ENCODE results near the gene OSTN.
"Not testable (repeated sequence)": the region's sequence is repeated elsewhere in the genome, so short reads cannot be mapped to it uniquely, and the experiment has no call there.

The OSTN gene, protein sequence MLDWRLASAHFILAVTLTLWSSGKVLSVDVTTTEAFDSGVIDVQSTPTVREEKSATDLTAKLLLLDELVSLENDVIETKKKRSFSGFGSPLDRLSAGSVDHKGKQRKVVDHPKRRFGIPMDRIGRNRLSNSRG

DNA sequence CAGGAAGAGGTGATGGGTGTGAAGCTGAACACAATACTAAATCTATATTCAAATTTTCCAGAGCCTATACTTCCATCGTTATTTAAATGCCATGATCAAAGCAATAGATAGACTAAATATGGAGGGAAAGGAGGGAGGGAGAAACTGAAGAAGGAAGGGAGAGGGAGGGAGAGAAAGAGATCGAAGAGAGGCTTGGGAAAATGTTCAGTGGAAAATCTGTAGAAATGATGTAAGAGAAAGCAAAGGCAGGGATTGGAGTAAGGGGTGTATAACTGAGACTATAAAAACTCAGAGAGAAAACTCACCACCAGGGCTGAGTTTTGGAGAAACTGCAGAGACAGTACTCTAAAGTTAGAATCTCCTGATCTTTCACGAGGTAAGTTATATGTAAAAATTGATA lies at the start of gene OSTN:
Gene OSTN (plus strand): TSS at position 310 of the 400 bp plus-strand sequence. CDS start 13,292 bp downstream, outside the sequence.
- no peak for ATAC-seq
- no peak for DNase-seq

DNA sequence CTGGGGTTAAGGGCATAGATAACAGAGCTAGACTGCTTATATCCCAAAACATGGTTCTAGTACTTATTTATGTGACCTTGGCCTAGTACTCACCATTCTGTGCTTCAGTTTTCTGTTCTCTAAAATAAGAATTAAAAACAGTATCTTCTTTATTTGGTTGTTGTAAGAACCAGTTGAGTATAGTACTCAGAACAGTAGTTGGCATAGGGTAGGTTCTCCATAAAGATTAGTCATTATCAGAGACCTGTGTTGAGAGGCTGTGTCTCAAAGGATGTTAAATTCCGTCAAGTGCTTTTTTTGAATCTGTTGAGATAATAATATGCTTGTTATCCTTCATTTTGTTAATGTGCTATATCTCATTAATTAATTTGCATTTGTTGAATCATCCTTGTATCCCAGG lies 47.4 kb upstream of the OSTN start:
- no peak for ATAC-seq

DNA sequence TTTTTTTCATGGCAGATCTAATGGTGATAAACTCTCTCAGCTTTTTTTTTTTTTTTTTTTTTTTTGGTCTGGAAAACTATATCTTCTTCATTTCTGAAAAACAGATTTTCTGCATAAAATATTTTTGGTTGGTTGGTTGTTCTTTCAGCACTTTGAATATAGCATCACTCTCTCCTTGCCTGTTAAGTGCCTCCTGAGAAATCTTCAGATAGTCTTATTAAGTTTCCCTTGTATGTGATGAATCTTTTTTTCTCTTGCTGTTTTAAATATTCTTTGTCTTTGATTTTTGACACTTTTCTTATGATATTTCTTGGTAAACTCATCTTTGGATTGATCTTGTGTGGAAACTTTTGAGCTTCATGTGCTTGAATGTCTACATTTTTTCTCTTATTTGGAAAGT lies 44.2 kb upstream of the OSTN start:
- ATAC-seq = no peak
- no peak for DNase-seq

More for the DNA sequence above, 47.4 kb upstream of the OSTN start:
- DNase-seq = no peak

DNA sequence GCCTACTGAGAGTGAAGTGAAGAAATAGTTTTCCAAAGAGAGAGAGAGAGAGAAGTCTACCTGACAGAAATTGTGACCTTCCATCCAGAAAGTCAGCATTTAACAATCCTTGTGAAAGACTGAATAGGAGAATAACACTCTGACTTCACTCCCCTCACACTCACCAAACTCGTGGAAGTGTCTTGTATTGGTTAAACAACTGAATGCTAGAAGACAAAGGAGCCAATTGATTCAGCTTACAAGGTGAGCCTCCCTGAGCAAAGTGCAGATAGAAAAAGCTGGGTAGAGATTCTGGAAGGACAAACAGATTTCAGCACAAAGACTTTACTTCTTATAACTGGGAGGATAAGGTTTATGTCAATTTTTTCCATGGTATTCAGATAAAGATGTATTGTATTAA lies 40.8 kb upstream of the OSTN start:
- ATAC-seq (no peak), DNase-seq (no peak)

DNA sequence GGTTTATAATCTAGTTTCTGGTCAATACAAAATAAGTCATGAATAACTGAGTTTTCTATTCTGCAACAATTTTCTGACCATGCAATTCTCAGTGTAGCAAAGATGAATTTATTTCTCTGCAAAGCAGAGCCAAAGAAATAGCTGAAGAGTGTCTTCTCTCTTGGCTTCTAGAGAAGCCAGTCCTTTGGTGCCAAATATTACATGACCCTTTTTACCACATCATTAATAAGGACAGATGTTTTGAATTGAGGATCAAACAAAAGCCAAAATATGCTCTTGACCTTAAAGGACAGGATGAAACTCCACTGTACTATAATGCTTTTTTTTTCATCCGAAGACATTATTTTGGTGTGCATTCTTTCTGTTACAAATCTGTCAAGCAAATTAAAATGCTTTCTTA lies 40.2 kb upstream of the OSTN start:
- ATAC-seq (no peak), DNase-seq (no peak)

DNA sequence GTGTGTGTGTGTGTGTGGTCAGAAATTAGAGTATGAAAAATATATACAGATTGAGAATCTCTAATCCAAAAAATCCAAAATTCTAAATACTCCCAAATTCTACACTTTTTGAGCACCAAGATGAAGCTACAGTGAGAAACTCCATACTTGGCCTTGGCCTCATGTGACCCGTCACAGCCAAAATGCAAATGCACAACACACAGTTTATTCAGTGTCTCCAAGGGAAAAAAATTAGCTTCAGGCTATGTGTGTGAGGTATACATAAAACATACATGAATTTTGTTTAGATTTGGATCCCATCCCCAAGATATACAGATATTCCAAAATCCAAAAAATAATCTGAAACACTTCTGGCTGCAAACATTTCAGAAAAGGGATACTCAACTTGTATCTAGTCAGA lies 33.2 kb upstream of the OSTN start:
- no peak for DNase-seq
- no peak for ATAC-seq

DNA sequence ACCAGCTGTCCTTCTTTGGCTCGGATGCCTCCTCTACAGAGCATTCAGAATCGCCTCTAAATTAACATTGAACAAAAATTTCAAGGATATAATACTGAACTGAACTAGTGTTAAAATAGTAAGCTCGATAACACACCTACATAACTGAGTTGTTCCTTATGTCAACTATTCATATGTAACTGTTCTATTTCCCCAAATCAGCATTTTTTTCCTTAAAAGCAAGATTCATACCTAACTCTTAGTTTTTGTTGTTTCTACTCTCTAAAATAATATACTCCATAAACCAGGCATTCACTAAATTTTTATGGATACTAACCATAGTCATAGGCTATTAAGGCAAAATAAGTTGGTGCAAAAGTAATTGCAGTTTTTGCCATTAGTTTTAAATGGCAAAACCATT lies 32.7 kb upstream of the OSTN start:
- ATAC-seq (no peak), DNase-seq (no peak)

DNA sequence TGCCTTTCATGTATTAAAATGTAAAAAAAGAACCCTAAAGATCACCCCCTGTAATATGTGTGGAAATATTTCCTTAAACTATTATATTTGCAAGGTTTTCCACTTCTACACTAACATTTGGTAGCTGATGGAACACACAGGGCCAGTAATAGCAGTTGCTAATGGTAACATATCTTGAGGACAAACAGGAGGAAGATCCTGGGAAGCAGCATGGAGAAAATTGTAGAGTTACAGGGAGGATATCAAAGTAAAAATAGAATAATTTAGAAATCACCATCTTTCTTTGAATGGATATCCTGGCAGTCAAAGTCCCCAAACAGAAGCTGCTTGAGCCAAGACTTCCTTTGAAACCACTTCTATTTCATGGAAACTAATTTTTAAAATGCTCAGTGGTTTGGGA lies 29.5 kb upstream of the OSTN start:
- ATAC-seq = no peak
- no peak for DNase-seq

DNA sequence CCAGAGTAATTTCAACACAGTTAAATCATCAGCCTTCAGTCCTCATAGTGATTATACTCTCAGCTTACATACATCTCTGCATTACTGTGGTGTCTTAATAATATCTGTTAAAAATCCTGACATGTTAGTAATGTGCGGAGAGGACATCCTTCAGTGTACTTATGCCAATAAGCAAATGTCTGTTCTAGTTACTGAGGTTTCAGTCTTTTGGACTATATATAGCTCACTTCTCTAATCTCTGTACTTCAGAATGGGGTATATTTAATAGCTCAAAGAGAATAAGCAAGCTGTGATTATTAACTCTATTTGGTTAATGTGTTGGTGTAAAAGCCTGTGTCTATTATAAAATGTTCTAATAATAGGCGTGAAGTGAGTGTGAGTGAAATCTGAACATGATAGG lies 28.9 kb upstream of the OSTN start:
- ATAC-seq (no peak), DNase-seq (no peak)

DNA sequence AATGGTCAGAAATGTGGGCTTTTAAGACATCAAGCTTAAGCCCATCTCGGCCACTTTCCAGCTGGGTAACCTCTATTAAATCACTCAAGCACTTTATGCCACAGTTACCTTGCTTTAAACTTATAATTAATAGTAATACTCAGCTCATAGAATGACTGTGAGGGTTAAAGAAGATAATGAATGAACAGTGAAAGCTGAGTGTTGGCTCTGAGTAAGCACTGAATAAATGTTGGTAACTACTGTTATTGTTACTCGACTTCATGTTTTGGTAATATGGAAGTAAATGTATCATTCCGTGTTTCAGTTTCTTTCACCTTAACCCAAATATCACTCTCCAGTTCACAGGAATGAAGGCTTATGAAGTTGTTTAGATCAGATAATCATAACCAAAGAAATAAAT lies 23.9 kb upstream of the OSTN start:
- DNase-seq (no peak), ATAC-seq (no peak)

DNA sequence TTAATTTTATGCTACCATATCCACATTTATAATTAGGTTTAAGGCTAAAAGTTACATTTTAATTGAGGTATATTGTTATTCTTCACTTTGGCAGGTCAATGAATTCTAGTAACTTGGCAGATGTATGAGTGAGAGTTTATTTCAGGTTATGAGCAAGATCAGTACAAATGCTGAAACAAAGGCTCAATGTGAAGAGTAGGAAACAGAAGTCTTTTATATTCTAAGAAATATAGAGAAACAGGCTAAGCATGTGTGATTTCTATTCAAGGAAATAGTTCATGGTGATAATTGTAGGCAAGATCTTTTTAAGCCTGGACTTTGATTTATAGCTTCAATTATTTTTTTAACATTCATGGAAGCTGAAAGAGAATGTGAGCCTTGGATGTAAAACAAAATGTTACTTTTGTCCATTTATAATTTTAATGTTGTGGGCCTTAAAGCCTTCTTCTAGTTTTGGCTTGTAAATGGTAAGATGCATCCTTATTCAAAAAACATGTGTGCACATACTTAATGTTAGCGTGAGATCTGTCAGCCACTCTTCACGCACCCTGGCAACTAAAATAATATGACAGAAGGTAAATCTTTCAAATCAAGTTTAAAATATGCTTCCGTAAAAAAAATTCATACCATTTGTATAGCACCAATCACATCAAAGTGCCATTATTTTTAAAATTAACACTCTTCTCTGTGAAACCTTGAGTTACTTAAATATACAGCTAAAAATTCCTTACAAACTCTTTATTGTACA lies 22.8 kb upstream of the OSTN start:
- DNase-seq (no peak), ATAC-seq (no peak)

DNA sequence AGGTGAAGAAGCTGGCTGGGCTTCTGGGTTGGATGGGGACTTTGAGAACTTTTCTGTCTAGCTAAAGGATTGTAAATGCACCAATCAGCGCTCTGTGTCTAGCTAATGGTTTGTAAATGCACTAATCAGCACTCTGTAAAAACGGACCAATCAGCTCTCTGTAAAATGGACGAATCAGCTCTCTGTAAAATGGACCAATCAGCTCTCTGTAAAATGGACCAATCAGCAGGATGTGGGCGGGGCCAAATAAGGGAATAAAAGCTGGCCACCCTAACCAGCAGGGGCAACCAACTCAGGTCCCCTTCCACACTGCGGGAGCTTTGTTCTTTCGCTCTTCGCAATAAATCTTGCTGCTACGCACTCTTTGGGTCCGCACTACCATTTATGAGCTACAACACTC lies 13.7 kb upstream of the OSTN start:
- ATAC-seq, DNase-seq: not testable (repeated sequence)

DNA sequence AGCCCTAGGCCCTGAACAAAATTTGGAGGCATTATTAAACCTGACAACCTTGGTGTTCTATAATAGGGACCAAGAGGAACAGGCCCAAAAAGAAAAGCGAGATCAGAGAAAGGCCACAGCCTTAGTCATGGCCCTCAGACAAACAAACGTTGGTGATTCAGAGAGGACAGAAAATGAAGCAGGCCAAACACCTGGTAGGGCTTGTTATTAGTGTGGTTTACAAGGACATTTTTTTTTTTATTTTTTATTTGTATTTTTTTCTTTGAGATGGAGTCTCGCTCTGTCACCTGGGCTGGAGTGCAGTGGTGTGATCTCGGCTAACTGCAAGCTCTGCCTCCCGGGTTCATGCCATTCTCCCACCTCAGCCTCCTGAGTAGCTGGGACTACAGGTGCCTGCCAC lies 10.8 kb upstream of the OSTN start:
- not testable (repeated sequence) for DNase-seq

DNA sequence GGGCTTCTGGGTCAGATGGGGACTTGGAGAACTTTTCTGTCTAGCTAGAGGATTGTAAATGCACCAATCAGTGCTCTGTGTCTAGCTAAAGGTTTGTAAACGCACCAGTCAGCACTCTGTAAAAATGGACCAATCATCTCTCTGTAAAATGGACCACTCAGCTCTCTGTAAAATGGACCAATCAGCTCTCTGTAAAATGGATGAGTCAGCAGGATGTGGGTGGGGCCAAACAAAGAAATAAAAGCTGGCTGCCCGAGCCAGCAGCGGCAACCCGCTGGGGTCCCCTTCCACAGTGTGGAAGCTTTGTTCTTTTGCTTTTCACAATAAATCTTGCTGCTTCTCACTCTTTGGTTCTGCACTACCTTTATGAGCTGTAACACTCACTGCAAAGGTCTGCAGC lies 6.8 kb upstream of the OSTN start:
- ATAC-seq, DNase-seq: not testable (repeated sequence)

More for the DNA sequence above, 10.8 kb upstream of the OSTN start:
- not testable (repeated sequence) for ATAC-seq

DNA sequence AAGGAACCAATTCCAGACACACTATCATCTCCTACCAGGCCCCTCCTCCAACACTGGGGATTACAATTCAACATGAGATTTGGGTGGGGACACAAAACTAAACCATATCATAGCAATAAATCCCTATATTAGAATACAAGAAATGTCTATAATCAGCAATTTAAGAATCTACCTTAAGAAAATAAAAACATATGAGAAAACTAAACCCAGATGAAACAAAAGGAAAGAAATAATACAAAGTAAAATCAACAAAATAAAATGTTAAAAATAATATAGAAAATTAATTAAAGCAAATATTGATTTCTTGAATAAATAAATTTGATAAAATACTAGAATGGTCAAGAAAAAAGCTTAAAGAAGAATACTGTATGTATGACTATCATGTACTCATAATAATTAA lies 6.1 kb upstream of the OSTN start:
- DNase-seq = no peak
- no peak for ATAC-seq

DNA sequence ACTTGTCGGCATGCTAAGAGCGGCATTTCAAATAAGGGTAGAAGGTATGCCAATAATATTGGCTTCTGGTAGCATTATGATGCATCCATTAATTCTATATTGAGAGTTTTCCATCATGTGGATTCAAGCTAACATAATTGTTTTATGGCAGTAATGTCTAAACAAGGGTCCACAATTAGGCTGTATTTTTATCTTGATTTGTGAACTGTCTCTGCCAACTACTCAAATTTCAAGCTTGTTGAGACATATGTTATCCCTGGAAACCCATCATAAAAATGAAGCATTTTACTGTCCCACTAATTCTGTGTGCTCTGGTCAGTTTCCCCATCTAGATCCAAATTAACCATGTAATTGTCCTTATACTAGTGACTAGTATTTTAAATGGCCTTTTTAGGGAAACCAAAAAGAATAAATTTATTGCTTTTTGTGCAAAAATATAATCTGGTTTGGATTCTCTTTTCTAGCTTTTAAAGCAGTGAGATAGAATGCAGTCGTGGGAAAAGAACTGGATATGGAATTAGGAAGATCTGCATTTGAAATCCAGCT lies 1.2 kb upstream of the OSTN start:
- ATAC-seq = no peak
- no peak for DNase-seq

DNA sequence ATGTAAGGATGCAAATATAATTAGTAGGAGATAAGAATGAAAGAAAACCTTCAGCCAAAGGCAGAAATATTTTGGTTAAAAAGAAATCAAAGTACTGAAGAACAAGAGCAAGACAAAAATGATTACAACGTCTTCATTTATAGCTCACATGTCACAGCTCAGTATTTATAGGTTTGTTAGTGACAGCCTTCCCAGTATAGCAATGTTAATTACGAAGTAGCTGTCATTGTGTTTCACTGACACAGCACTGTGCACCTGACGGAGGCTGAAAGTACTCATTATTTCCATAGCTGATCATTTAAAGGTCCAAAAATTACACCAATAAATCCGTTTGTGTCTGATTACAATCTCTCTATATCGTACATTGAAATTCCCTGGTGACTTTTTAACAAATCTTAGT lies 561 bp upstream of the OSTN start:
- ATAC-seq = no peak
- DNase-seq = no peak

DNA sequence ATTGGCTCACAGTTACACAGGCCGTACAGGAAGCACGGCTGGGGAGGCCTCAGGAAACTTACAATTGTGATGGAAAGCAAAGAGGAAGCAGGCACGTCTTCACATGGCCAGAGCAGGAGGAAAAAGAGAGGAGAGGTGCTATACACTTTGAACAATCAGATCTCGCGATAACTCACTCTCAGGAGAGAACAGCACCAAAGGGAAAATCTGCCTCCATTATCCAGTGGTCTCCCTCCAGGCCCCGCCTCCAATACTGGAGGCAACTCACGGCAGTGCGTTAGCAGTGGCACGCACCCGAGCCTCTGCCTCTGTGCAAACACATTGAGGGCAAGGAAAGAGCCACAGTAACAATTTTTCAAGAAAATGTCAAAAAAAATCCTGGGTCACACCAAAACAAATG lies 11.0 kb downstream of the OSTN start:
- DNase-seq = no peak
- ATAC-seq = no peak

DNA sequence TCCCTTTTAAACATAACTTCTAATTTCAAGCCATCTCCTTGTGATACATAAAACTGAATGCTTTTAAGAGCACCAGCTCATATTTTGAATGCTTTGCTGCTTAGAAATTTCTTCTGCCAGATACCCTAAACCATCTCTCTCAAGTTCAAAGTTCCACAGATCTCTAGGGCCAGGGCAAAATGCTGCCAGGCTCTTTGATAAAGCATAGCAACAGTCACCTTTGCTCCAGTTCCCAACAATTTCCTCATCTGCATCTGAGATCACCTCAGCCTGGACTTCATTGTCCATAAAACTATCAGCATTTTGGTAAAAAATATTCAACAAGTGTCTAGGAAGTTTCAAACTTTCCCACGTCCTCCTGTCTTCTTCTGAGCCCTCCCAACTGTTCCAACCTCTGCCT lies 17.5 kb downstream of the OSTN start:
- ATAC-seq = no peak
- DNase-seq = no peak

DNA sequence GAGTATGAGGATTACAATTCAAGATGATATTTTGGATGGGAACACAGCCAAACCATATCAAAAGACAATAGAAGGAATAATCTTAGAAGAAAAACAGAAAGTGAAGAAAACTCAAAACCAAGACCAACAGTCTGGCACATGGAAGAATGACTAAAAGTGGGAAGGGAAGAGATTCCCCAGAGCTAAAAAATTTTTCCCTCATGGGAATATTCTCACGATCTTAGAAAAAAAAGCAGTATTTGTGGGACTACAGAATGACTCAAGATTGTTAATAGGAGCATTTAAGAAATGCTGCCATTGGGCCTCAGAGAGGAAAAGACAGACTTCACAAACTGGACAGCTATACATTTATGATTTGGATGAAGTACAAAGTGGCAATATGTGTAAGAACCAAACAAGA lies 18.3 kb downstream of the OSTN start:
- DNase-seq = no peak
- no peak for ATAC-seq

DNA sequence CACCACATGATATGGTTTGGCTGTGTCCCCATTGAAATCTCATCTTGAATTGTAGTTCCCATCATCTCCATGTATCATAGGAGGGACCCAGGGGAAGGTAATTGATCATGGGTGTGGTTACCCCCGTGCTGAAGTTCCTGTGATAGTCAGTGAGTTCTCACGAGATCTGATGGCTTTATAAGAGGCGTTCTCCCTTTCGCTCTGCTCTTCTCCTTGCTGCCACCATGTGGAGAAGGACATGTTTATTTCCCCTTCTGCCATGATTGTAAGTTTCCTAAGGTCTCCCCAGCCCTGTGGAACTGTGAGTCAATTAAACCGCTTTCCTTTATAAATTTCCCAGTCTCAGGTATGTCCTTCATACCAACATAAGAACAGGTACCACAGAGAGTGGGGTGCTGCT lies 21.9 kb downstream of the OSTN start:
- ATAC-seq (no peak), DNase-seq (no peak)

DNA sequence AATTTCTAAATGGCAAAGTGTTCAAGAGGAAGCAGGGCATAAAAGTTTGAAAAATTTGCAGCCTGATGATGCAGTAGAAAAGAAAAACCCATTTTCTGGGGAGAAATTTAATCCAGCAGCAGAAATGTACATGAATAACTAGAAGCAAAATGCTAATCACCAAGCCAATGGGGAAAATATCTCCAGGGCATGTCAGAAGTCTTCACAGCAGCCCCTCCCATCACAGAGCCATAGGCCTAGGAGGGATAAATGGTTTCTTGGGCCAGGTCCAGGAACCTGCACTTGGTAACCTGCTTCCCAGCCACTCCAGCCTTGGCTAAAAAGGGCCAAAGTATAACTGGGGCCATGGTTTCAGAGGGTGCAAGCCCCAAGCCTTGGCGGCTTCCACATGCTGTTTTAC lies 22.6 kb downstream of the OSTN start:
- ATAC-seq = no peak

DNA sequence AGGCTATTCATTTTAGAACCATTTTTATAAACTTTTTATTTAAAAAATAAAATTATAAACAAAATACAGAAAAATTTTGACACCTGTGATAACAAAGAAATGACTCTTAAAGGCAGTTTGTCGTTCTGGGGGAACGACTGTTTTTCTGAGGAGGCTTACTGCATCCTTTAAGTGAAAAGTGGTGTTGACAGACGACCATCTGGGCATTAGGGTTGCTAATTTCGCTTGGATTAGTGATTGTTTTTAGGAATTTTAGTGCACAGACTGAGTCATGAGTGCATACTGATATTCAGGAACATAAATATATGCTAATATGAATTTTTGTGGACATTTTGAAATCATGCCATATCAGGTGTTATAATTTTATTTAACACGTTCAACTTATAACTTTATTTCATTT lies 28.5 kb downstream of the OSTN start:
- DNase-seq = no peak

More for the DNA sequence above, 22.6 kb downstream of the OSTN start:
- no peak for DNase-seq

DNA sequence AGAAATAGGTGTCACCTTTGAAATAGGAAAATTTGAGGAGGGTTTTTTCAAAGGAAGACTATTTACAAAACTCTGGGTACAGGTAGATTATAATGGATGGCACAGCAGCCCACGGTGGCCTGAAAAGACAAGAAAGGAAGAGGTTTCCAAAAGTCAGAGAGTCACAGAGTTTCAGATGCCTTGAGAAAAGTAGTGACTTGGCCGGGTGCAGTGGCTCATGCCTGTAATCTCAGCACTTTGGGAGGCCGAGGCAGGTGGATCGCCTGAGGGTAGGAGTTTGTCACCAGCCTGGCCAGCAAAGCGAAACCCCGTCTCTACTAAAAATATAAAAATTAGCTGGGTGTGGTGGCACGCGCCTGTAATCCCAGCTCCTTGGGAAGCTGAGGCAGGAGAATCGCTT lies 35.2 kb downstream of the OSTN start:
- ATAC-seq (no peak), DNase-seq (no peak)

More for the DNA sequence above, 28.5 kb downstream of the OSTN start:
- ATAC-seq = no peak

Data from stimulated activated naive CD8-positive, alpha-beta T cell treated with anti-CD3 and anti-CD28 coated beads, Interleukin-15, Interleukin-2, amounts not matched to agents 100 U/mL and 50 U/mL, for 24 hours (primary cell).